AG09309 (cell line): ENCODE results near the gene HLCS.
A peak's percentile ranks its signal among the peaks of the same experiment; 100 is the strongest.
"Not testable (repeated sequence)": the region's sequence is repeated elsewhere in the genome, so short reads cannot be mapped to it uniquely, and the experiment has no call there.

Source experiments
- DNase-seq: peaks from one replicate; pipeline ENCODE4 v3.0.0-alpha.2; 2010; ENCODE audit warnings: low read depth
- H3K4me3 ChIP-seq: 2 replicates; pipeline ENCODE4 v1.5.1; 2011; ENCODE audit warnings: mild to moderate bottlenecking, low read depth, low read length, moderate library complexity; ENCODE audit not compliant: control insufficient read depth
- TF ChIP-seq, protein P1 (sequence below): IDR thresholded peaks from 2 replicates; pipeline ENCODE4 v1.5.1; 2011; ENCODE audit warnings: mild to moderate bottlenecking, low read depth, low read length, inconsistent platforms; ENCODE audit not compliant: insufficient read depth, control insufficient read depth; ENCODE audit errors: missing control alignments

The HLCS gene

DNA sequence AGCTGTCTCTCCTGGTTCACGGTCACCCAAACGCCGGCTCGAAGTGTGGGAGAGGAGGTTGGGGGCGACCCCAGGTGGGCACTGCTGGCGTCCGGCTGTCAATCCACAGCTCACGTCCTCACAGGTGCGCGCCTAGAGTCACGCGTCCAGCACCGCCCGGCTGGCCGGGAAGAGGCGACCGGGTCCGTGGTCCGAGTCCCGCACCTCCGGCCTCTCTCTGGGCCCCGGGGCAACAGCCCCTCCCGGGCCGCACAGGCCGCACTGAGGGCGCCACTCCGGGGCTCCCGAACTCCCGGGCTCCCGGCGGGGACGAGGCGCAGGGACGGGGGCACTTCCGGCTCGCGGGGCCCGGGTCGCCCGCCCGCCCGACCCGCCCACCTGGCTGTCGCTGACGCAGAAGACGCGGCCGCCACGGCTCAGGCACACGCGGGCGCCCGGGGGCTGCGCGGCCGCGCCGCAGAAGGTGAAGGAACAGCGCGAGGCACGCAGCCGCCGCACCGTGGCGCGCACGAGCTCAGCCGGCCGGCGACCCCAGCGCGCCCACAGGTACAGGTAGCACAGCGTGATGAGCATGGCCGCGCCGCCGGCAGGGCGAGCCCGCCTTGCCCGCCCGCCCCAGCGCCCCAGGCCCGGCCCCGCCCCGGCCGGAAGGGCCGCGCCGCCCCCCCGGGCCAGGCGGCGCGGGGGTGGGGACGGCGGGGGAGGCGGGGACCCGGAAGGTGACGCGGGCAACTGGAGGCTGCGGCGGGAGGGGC, at the start of gene HLCS:
Gene HLCS, minus strand, starts transcription at position 604 of the 755 bp plus-strand sequence. Its CDS starts 31 bp downstream, at position 573.
- H3K4me3 ChIP-seq: peak within 1 kb of the TSS; percentile 51
- no peak for DNase-seq
- TF ChIP-seq, protein P1, sequence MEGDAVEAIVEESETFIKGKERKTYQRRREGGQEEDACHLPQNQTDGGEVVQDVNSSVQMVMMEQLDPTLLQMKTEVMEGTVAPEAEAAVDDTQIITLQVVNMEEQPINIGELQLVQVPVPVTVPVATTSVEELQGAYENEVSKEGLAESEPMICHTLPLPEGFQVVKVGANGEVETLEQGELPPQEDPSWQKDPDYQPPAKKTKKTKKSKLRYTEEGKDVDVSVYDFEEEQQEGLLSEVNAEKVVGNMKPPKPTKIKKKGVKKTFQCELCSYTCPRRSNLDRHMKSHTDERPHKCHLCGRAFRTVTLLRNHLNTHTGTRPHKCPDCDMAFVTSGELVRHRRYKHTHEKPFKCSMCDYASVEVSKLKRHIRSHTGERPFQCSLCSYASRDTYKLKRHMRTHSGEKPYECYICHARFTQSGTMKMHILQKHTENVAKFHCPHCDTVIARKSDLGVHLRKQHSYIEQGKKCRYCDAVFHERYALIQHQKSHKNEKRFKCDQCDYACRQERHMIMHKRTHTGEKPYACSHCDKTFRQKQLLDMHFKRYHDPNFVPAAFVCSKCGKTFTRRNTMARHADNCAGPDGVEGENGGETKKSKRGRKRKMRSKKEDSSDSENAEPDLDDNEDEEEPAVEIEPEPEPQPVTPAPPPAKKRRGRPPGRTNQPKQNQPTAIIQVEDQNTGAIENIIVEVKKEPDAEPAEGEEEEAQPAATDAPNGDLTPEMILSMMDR: no peak

DNA sequence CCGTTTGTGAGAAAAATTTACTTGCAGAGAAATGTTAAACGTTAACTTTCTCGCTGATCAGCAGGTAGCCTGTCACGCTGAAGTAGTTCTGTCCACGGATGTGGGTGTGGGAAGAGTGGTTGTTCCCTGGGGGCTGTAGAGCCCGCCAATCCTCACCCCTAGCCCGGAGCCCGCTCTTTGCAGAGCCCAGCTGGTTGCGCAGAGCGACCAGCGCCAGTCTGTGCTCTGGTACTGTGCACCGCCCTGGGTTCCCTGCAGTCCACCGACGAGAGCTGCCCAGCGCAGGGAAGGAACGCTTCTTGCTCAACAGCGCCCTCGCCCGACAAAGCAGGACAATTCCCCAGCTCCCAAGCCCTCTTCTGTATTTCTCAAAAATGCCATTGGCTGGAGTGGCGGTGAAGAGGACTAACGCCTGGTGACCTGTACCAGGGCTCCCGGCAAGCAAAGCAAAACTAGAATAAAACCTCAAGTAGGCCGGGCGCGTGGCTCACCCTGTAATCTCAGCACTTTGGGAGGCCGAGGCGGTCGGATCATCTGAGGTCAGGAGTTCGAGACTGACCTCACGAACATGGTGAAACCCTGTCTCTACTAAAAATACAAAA, 43.4 kb upstream of the HLCS start:
- peak overlapping the region; percentile 39 for H3K4me3 ChIP-seq
- TF ChIP-seq, protein P1: peak; percentile 94
- peak; percentile 44 for DNase-seq

DNA sequence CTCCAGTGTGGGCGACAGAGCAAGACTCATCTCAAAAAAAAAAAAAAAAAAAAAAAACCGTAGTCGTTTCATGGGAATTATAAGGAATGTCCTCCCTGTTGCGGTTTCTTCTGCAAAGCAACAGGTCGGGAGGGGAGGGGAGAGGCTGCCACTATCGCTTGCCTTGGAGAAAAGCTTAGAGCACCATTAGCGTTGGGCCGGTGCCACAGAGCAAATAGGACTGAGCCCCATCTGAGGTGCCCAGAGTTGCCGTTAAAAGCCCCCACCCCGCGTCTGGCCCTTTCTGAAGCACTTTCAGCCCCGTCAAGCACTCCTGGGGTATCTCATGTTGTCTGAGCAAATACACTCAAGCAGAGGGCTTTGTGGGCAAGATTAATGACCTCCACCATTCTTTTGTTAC, 42.3 kb upstream of the HLCS start:
- H3K4me3 ChIP-seq: no peak overlapping the region
- TF ChIP-seq, protein P1: no peak
- DNase-seq: no peak

DNA sequence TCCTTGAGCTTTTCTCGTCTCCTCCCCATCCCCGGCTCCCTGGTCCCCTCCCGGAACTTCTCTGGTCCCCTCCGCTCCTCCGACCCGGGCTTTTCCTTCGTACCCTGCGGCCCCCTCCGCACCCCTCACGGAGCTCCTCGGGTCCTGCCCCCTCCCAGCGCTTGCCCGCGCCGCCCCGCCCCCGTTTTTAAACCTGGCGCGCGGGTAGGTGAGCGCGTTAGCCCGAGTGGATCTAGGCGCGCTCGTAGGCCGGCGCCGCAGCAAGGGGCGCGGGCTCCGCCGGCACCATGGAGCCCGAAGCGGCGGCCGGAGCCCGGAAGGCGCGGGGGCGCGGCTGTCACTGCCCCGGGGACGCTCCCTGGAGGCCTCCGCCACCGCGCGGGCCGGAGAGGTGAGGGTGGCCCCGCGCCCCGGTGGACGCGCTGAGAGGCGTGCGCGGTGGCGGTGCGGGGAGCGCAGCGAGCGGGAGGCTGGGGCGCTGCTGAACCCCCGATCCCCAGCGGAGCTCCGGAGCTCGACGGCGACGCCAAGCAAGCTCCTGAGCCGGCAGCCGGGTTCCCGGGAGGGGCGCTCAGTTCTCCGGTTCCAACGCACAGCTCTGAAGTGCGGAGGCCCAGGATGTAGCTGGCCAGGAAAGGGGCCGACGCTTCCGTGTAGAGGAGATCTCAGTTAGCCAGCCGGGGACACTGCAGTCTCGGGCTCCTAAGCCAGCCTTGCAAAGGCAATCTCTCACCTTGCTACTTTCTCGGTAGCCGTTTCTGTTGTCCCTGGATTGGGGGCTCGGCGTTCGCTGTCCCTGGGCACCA, 40.2 kb upstream of the HLCS start, which contains the start of gene RIPPLY3:
Gene RIPPLY3, plus strand, starts transcription at position 217 of the 806 bp plus-strand sequence. Its CDS starts 71 bp downstream, at position 288.
- DNase-seq: no peak
- TF ChIP-seq, protein P1: no peak
- peak within 1 kb of the TSS; percentile 47 for H3K4me3 ChIP-seq

DNA sequence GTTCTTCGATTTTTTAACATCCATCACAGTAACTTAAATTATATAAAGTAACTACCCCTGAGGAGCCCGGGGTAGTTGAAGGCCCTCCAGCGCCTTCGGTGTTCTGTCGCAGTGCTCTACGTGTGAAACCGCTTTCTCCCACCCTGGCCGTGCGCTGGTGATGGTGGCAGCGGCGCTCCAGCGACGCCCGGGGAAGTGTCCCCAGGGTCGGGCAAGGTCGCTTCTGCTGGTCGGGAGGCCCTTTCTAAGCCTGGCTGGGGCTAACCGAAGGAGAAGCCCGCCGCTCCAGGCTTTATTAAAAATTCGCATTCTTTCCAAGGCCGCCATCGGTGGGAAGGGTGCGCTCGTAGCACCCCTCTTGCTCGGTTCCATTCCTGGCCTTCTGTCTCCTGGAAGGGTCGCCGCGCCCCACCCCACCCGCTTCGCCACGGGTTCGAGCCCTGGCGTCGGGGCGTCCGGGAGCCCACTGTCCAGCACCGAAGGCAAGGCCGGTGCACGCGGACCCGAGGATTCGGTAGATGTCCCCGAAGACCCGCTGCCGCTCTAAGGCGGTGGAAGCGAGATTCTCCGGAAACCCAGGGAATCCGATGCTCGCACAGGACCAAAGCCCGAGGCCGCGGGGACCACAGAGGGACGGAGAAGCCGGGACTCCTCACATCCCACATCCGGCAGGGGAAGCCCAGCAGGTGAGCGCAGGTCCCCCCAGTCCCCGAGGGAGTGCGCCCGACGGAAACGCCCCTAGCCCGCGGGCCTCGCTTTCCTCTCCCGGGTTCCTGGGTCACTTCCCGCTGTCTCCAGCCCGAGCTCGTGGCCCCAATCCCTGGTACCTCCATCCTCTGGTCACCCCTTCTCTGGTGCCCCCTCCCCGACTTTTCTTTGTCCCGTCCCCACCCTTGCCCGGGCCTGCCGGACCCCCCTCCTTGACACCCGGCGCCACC, 39.3 kb upstream of the HLCS start:
- TF ChIP-seq, protein P1: no peak
- DNase-seq: no peak
- H3K4me3 ChIP-seq: peak overlapping the region; percentile 47

DNA sequence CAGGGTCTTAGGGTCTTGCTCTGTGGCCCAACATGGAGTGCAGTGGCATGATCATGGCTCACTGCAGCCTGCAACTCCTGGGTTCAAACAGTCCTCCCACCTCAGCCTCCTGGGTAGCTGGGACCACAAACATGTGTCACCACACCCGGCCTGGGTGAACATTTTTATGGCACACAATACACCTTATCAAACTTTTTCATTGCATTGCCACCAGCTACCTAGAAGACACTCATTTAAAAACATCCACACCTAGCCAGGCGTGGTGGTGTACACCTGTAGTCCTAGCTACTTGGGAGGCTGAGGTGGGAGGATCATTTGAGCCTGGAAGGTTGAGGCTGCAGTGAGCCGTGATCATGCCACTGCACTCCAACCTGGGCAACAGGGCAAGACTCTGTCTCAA, 37.4 kb upstream of the HLCS start:
- not testable (repeated sequence) for H3K4me3 ChIP-seq, DNase-seq

DNA sequence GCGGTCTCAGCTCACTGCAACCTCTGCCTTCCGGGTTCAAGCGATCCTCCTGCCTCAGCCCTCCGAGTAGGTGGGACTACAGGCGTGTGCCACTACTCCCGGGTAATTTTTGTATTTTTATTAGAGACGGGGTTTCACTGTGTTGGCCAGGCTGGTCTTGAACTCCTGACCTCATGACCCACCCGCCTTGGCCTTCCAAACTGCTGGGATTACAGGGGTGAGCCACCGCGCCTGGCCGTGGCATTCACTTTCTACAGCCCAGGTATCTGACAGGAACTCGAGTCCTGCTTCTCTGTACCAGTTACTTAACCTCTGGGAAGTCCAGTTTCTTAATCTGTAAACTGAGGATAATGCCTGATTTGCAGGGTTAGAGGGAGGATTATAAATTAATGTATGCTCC, 36.4 kb upstream of the HLCS start:
- not testable (repeated sequence) for DNase-seq, H3K4me3 ChIP-seq
